SH-SY5Y (cell line): ENCODE data around the gene LRP1.

ENCODE experiments used
- GATA2 ChIP-seq: IDR thresholded peaks from 2 replicates; pipeline ENCODE4 v1.6.1; 2011; ENCODE audit warnings: mild to moderate bottlenecking, low read depth, low read length
- GATA3 ChIP-seq: IDR thresholded peaks from 2 replicates; pipeline ENCODE4 v1.6.1; 2011; ENCODE audit warnings: low read depth, mild to moderate bottlenecking, low read length, moderate library complexity

Gene LRP1

DNA sequence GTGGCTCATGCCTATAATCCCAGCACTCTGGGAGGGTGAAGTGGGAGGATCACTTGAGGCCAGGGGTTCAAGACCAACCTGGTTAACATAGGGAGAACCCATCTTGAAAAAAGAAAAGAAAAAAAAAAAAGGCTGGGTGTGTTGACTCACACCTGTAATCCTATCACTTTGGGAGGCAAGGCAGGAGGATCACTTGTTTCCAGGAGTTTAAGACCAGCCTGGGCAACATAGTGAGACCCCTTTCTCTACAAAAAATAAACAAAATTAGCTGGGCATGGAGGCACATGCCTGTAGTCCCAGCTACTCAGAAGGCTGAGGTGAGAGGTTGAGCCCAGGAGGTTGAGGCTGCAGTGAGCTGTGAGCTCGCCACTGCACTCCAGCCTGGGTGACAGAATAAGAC is 42.1 kb downstream of the LRP1 start:
- no peak for TF ChIP-seq GATA2
- no peak for TF ChIP-seq GATA3

- TF ChIP-seq GATA3, result no peak
Measured at GRCh38 chr12:57170927-57171326, 42.6 kb downstream of the LRP1 start.

GRCh38 chr12:57171668-57172067 is 43.4 kb downstream of the LRP1 start:
- TF ChIP-seq GATA2 (no peak), GATA3 (no peak)

DNA sequence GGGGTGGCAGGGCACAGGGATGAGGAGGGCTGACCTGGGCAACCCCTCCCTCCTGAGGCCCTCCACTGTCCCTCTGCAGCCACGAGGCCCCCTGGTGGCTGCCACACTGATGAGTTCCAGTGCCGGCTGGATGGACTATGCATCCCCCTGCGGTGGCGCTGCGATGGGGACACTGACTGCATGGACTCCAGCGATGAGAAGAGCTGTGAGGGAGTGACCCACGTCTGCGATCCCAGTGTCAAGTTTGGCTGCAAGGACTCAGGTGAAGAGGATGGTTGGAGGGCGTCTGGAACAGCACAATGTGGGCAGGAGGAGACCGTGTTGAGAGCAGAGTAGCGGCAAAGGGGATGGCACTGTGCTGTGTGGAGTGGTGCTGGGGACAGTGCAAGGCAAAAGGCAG is 44.8 kb downstream of the LRP1 start:
- TF ChIP-seq GATA2, result no peak
- TF ChIP-seq GATA3, result no peak

DNA sequence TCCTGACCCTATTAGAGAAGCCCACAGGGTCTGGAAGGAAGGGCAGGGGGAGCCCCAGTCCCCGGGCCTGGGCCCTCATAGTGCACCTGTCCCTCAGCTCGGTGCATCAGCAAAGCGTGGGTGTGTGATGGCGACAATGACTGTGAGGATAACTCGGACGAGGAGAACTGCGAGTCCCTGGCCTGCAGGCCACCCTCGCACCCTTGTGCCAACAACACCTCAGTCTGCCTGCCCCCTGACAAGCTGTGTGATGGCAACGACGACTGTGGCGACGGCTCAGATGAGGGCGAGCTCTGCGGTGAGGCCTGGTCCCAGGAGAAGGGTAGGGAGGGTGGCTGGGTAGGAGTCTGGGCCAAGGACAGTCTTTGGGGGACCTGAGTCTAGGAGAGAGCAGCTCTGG is 45.4 kb downstream of the LRP1 start:
- TF ChIP-seq GATA2, result no peak
- TF ChIP-seq GATA3, result no peak

DNA sequence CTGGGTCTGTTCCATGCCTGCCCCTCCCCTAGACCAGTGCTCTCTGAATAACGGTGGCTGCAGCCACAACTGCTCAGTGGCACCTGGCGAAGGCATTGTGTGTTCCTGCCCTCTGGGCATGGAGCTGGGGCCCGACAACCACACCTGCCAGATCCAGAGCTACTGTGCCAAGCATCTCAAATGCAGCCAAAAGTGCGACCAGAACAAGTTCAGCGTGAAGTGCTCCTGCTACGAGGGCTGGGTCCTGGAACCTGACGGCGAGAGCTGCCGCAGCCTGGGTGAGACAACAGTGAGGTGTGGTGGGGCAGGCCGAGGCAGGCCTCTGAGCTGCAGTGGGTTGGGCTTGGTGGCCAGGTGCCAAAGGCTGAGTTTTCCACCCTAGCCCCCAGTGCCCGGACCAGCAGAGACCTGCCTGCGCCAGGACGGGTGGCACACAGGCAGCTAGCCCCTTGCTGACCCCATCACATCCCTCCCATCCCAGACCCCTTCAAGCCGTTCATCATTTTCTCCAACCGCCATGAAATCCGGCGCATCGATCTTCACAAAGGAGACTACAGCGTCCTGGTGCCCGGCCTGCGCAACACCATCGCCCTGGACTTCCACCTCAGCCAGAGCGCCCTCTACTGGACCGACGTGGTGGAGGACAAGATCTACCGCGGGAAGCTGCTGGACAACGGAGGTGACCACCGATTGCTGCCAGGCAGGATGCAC is 47.3 kb downstream of the LRP1 start:
- TF ChIP-seq GATA2 (no peak), GATA3 (no peak)

DNA sequence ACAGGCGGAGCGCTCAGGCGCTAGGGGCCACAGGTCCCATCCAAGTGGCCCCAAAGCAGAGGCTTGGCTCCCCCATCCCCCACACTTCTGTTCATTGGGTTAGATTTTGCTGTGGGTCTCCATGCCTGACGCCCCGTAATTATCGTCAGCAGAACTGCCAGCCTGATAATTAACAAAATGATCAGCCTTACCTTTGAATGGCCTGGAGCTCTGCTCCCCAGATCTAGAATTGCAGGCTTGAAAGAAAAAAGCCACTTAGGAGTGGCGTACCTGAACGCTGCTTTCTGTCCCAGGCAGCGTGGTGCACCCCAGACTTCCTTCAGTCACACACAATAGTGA is 47.8 kb downstream of the LRP1 start:
- no peak for TF ChIP-seq GATA3

DNA sequence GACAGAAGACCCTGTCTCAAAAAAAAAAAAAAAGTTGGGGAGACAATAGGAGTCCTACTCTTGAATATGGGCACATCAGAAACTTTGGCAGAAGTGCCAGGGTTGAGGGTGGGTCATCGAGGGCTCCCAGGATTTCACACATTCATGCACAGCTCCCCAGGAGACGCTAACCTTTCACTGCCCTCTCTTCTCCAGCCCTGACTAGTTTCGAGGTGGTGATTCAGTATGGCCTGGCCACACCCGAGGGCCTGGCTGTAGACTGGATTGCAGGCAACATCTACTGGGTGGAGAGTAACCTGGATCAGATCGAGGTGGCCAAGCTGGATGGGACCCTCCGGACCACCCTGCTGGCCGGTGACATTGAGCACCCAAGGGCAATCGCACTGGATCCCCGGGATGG is 48.6 kb downstream of the LRP1 start:
- no peak for TF ChIP-seq GATA2
- TF ChIP-seq GATA3, result no peak

DNA sequence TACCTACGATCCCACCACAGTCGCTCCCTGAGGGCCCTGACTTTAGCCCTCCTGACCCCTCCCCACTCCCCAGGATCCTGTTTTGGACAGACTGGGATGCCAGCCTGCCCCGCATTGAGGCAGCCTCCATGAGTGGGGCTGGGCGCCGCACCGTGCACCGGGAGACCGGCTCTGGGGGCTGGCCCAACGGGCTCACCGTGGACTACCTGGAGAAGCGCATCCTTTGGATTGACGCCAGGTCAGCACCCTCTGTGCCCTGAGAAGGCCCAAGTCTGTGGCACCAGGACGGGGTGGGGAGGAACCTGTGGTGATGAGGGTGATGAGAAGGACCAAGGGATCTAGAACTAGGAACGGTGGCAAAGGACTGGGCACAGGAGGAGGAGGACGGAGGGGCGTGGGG is 49.1 kb downstream of the LRP1 start:
- no peak for TF ChIP-seq GATA3
- no peak for TF ChIP-seq GATA2

DNA sequence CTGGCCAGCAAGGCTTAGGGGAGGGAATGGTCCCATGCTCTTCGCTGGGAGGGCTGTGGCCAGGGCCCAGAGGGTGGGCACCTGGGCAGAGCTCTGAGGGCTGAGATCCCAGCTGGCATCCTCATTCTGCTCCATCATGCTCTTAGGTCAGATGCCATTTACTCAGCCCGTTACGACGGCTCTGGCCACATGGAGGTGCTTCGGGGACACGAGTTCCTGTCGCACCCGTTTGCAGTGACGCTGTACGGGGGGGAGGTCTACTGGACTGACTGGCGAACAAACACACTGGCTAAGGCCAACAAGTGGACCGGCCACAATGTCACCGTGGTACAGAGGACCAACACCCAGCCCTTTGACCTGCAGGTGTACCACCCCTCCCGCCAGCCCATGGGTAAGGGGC is 49.9 kb downstream of the LRP1 start:
- TF ChIP-seq GATA3, result no peak

GRCh38 chr12:57179331-57180086 is 51.2 kb downstream of the LRP1 start:
- TF ChIP-seq GATA2 (no peak), GATA3 (no peak)

- TF ChIP-seq GATA2 (no peak), GATA3 (no peak)
Measured at GRCh38 chr12:57180321-57180989, 52.2 kb downstream of the LRP1 start.

DNA sequence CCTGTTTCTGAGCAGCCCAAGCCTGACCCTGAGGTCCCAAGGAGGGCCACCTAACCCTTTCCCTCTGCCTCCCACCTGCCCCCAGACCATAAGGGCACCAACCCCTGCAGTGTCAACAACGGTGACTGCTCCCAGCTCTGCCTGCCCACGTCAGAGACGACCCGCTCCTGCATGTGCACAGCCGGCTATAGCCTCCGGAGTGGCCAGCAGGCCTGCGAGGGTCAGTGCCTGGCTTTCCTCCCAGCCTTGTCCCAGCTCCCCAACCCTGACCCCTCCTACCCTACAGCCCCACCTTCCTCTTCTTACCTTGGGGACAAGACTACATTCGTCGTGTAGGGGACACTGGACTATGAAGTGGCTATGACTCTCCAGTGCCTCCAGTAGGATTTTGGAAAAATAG is 52.8 kb downstream of the LRP1 start:
- TF ChIP-seq GATA3, result no peak
- no peak for TF ChIP-seq GATA2

GRCh38 chr12:57181561-57182155 is 53.4 kb downstream of the LRP1 start:
- no peak for TF ChIP-seq GATA3
- TF ChIP-seq GATA2, result no peak

GRCh38 chr12:57182918-57183575 is 54.8 kb downstream of the LRP1 start:
- TF ChIP-seq GATA3 (no peak), GATA2 (no peak)

GRCh38 chr12:57183939-57184725 is 55.8 kb downstream of the LRP1 start:
- TF ChIP-seq GATA2, result no peak
- no peak for TF ChIP-seq GATA3
